VCaP (cell line): ENCODE results near the gene HOXA4.

Experiments used
- H3K27ac ChIP-seq: fragments of 450-650 bp; 2 replicates; pipeline ENCODE4 v1.5.1; 2017
- TF ChIP-seq, protein P1 (sequence below): fragments of 450-650 bp; conservative IDR thresholded peaks from 2 replicates; pipeline ENCODE4 v1.5.1; 2017; ENCODE audit warnings: mild to moderate bottlenecking, moderate library complexity

HOXA4 gene

DNA sequence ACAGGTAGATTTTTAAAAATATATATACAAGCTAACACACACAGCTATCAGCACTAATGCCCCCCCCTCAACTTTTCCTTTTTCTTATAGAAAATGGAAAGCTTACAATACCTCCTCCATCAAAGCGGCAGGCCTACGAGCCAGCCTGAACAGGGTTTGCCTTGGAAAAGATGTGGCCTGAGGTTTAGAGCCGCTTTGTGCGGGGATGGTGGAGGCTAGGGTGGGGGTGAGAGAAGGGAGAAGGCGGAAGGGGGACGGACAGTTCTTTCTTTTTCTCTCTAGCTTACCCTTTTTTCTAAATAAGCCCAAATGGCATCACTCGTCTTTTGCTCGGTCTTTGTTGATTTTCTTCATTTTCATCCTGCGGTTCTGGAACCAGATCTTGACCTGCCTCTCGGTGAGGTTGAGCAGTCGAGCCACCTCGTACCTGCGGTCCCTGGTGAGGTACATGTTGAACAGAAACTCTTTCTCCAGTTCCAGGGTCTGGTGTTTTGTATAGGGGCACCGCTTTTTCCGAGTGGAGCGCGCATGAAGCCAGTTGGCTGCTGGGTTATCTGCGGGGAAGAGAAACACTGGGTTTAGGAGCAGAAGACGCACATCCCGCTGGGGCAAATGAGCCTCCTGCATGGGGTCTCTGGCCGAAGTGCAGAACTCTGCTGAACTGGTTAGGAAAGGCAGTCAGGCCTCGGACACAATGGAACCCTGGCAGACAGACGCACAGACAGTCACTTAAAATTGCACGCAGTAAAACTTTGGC lies 32.9 kb upstream of the HOXA4 start:
- peak overlapping the region; percentile 99 for H3K27ac ChIP-seq
- TF ChIP-seq, protein P1, sequence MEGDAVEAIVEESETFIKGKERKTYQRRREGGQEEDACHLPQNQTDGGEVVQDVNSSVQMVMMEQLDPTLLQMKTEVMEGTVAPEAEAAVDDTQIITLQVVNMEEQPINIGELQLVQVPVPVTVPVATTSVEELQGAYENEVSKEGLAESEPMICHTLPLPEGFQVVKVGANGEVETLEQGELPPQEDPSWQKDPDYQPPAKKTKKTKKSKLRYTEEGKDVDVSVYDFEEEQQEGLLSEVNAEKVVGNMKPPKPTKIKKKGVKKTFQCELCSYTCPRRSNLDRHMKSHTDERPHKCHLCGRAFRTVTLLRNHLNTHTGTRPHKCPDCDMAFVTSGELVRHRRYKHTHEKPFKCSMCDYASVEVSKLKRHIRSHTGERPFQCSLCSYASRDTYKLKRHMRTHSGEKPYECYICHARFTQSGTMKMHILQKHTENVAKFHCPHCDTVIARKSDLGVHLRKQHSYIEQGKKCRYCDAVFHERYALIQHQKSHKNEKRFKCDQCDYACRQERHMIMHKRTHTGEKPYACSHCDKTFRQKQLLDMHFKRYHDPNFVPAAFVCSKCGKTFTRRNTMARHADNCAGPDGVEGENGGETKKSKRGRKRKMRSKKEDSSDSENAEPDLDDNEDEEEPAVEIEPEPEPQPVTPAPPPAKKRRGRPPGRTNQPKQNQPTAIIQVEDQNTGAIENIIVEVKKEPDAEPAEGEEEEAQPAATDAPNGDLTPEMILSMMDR = no peak

DNA sequence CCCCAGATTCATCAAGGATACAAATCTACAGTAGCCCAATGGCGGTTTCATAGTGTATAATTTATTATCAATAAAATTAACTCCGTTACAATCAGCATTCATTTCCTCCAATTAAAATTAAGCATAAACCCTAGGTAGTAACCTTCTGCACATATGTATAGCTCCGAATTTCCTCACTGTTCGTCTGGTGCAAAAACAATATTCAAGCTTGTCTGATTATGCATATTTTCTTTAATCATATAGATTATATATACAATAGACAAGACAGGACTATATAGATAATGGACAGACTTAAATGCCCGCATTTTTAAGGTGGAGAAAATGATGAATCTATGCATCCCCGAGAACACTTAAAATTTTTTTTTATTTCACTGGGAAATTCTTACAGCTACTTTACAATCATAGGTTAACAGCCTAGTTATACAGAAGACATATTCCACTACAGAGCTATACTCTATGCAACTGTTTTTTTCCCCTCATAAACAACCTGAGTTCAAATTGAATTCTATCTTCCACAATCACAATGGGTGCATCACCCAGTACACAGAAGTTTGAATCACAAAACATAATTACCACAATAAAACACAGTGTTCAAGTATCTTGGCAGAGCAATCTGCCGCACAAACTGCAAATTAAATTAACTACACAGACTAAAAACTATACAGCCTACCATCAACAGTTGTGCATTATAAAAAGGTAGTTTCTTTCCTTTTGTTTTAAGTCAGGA lies 32.2 kb upstream of the HOXA4 start:
- TF ChIP-seq, protein P1 = no peak
- peak overlapping the region; percentile 99 for H3K27ac ChIP-seq

DNA sequence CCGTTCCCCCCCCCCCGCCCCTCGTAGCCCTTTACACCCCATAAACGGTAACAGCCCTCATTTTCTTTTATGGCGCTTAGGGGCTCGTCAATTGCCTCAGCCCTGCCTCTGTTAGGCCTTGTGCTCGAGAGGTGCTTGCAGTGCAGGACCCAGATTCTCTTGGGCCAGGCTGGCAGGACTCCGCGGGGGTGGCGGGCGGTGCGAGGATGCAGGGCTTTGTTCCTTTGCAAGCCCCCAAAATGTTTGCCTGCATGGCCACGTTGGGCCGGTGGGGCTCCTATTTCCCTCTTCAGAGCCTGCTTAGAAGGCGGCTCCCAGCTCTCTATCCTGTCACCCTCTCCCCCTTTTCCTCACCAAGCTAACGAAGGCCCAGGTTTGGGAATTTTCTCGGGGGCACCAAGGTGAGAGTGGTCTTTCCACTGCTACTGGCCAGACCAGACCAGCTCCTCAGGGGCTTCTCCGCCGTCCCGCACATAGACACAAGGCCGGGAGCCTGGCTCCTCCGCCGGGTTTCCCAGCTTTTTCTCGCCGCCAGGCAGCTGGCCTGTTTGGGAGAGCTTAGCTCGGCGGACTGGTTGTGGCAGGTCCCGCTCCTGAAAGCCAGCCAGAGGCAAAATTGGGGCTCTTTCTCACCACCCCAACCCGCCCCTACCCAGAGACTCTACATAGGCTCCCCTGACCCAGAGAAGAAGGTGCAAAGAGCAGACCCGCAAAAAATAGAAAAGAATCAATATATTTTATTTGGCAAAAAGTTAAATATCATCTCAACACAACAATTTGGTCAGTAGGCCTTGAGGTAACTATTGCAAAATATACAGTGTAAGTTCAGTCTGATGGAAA lies 31.4 kb upstream of the HOXA4 start:
- H3K27ac ChIP-seq = peak overlapping the region; percentile 99
- TF ChIP-seq, protein P1 = no peak

DNA sequence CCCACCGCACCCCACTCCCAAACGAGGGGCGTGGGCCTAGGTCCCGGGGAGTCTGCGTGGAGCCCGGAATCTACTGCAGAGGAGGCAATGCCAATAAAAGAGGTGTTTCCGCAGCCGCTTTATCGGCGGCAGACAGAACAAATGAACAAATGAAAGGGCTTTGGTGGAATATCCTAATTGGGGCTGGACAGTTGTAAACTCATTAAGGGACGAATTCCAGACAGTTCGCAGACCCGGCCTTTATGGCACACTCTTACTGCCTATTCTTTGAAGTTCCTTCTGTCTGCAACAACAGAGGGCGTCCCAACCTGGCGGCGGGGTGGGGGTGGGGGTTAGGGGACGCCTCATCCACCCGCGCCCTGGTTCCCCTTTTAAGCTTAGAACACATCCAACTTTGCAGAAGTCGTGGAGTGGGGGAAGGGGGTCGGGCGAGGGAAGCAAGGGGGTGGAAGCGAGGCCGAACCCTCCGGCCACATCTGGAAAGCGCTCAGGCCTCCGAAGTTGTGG lies 30.7 kb upstream of the HOXA4 start:
- peak overlapping the region; percentile 99 for H3K27ac ChIP-seq
- TF ChIP-seq, protein P1 = no peak; the same call in none of the 2 replicates

DNA sequence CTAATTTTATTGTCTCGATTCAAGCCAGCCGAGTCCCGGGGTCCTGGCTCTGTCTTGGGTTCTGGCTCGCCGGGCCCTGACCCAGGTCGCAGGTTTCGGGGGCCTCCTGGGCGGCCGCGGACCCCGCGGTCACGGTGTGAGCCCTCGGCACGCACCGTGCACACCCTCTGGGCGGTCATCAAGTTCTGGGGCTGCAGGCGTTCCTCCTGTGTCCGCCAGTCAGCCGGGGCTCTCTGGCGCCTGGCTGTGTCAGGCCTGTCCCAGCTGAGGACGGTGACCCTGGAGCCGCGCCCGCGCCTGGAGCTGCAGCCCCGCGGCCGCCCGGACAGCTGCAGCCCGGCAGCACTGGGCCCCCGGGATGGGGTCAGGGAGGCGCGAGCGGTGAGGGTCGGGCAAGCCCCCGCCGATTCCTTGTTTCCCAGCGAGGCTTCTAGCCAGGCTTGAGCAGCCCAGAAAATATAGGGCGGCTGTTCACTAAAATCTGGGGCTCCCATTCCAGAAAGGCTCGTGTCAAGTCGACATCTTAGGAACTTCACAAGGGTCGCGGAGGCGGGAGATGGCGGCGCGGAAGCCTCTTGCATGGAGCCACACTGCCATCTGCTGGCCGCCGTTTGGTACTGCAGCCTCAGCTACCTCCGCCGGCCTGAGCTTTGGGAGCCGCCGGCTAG lies 30.1 kb upstream of the HOXA4 start:
- TF ChIP-seq, protein P1 = peak; percentile 96
- peak overlapping the region; percentile 99 for H3K27ac ChIP-seq

DNA sequence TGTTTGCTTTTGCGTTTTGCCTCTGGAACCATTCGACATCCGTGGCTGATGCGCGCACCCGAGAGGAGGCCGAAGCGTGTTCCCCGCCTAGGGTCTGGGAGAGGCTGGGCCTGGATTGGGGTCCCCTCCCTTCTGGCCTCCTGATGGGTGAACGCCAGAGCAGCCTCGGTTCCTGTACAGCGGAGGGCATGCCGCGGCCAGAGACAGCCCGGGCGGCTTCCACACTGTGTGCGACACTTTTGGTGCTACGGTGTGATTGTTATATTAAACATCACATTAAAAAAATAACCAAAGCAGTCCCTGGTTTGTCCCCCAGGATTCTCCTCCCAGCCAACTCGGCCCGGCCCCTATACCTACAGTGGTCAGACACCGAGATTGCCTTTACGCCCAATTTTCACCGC lies 29.6 kb upstream of the HOXA4 start:
- peak overlapping the region; percentile 99 for H3K27ac ChIP-seq

More for the DNA sequence above, 29.6 kb upstream of the HOXA4 start:
- TF ChIP-seq, protein P1 = no peak
